Left lung (tissue), 10 donors: ENCODE results near the gene GNAS-AS1. TPM values are rescaled to one million over a fixed set of nuclear protein-coding genes. Genes with fewer than 3 reads are reported as not detected.

Experiments
- ATAC-seq: fragments of 200-7000 bp; cut with Tn5 transposase; one replicate; pipeline ENCODE4 v1.9.1; 2020; ENCODE audit warnings: moderate library complexity
- DNase-seq, 4 donors: peaks; one replicate each; pipeline ENCODE4 v3.0.0-alpha.2; 2013 to 2020
- H3K27ac ChIP-seq, 2 donors: fragments of 200-600 bp; sonication (generic) in 1 of 2; one replicate each; pipeline versions ENCODE4 v1.5.0 to v1.8.0; 2020 to 2021
- H3K27me3 ChIP-seq, 2 donors: fragments of 200-600 bp; sonication (generic) in 1 of 2; one replicate each; pipeline versions ENCODE4 v1.5.0 to v1.8.0; 2020 to 2021
- H3K36me3 ChIP-seq, 2 donors: fragments of 200-600 bp; sonication (generic) in 1 of 2; one replicate each; pipeline versions ENCODE4 v1.5.0 to v1.8.0; 2020 to 2021
- H3K4me1 ChIP-seq, 2 donors: fragments of 200-600 bp; one replicate each; pipeline ENCODE4 v1.8.0; 2021
- H3K4me3 ChIP-seq, 2 donors: fragments of 200-600 bp; sonication (generic) in 1 of 2; one replicate each; pipeline versions ENCODE4 v1.5.0 to v1.8.0; 2020 to 2021; ENCODE audit warnings: mild to moderate bottlenecking in 1 of 2
- H3K9me3 ChIP-seq, 2 donors: fragments of 200-600 bp; sonication (generic) in 1 of 2; one replicate each; pipeline versions ENCODE4 v1.5.0 to v1.8.0; 2020 to 2021
- intact Hi-C, 2 donors: fragments of 100-400 bp; cut with DNase I; formaldehyde crosslinking; loops; one replicate each; pipeline versions ENCODE4 v1.11.2 to v1.14.2; 2022
- polyA plus RNA-seq, 6 donors: library from polyadenylated mRNA; unstranded; fragments of 120-200 nt; gene quantifications; one replicate each; pipeline ENCODE4 v1.2.1, GENCODE V29; 2013; ENCODE audit not compliant: insufficient read length in 6 of 6
- total RNA-seq, 2 donors: library from RNA; stranded (reverse); fragmentation: NEBNext Ultra II Directional; extraction: Animal tissue kit (Norgen Biotek cat#: 25700); gene quantifications; one replicate each; pipeline ENCODE4 v1.2.1, GENCODE V29; 2021
- TF ChIP-seq, protein P1 (sequence below), 2 donors: fragments of 200-600 bp; sonication (generic) in 1 of 2; IDR thresholded peaks; one replicate each; pipeline versions ENCODE4 v1.5.0 to v1.8.0; 2021; ENCODE audit warnings: antibody characterized with exemption in 2 of 2
- donor health status: DM: no; HTN: yes; CAD: no.
- donor health status: DM: no; HTN: no; CAD: no.

Gene GNAS-AS1
- total and polyA plus RNA-seq, 8 donors: 0.15 to 1.5 (median 1.1) TPM

DNA sequence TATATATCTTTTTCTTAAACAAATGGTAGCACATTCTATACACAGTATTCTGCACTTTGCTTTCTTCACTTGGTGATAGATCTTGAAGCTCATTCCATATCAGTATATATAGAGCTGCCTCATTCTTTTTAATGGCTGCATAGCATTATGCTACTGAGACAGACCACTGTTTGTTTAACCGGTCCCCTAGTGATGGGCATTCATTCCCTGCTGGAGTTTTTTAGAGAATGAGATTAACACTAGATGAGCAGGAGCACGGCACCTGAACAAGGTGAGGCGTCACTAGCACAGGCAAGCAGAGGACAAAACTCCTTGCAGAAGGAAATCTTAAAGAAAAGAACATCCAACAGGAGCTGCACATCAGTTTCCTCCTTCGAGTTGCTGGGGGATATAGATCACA, 69.6 kb downstream of the GNAS-AS1 start:
- H3K9me3 ChIP-seq: no peaks in the 10 kb centered on the region
- DNase-seq (no peak), ATAC-seq (no peak)
- no peak overlapping the region for H3K27ac ChIP-seq
- no peaks in the 10 kb centered on the region for H3K36me3 ChIP-seq
- intact Hi-C loops: no loop called here
- H3K27me3 ChIP-seq: peaks cover 0 to 53% of the 10 kb centered on the region in 2 donors
- no peak overlapping the region for H3K4me3 ChIP-seq
- no peaks in the 10 kb centered on the region for H3K4me1 ChIP-seq
- TF ChIP-seq, protein P1, sequence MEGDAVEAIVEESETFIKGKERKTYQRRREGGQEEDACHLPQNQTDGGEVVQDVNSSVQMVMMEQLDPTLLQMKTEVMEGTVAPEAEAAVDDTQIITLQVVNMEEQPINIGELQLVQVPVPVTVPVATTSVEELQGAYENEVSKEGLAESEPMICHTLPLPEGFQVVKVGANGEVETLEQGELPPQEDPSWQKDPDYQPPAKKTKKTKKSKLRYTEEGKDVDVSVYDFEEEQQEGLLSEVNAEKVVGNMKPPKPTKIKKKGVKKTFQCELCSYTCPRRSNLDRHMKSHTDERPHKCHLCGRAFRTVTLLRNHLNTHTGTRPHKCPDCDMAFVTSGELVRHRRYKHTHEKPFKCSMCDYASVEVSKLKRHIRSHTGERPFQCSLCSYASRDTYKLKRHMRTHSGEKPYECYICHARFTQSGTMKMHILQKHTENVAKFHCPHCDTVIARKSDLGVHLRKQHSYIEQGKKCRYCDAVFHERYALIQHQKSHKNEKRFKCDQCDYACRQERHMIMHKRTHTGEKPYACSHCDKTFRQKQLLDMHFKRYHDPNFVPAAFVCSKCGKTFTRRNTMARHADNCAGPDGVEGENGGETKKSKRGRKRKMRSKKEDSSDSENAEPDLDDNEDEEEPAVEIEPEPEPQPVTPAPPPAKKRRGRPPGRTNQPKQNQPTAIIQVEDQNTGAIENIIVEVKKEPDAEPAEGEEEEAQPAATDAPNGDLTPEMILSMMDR (IDR thresholded peaks at IDR 0.05): no peak

DNA sequence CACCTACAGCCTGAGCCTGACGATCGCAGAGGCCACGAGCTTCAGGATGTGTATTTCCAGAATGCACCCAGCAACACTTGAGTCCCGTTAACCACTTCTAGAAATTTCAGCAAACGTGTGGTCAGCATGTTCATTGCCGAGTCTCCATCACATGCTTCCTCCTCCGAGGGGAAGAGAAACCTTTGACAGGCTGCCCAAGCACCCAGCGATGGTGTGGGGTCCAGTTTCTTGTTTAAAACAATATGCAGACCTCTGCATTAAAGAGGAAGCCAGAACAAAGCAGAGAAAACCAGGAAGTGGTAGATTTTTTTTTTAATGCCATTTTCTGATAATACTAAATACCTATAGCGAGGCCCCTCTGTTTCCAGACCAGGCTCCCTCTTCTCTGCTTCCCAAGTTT, 71.9 kb downstream of the GNAS-AS1 start:
- TF ChIP-seq, protein P1 (IDR thresholded peaks at IDR 0.05): no peak
- no peak for ATAC-seq
- intact Hi-C loops: no loop called here

DNA sequence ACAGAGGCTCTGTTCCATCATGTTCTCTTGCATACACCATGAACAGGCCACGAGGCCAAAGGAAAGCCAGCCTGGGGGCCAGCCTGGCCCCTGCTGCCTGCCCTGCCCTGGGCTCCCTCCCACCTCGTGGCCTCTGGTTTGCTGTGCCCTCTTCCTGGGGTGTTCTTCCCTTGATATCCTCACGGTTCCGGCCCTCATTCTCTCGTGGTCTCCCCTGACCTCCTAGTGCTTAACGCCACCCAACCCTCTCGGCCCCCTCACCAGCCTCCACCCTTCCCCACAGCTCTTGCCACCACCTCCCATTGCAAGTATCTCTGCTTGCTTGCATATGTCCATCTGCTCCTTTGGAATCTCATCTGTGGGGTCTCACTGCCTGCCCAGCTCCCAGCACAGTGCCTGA, 73.0 kb downstream of the GNAS-AS1 start:
- peak in 1 of 4 donors; percentile 4 for DNase-seq
- Histone ChIP-seq H3K27ac (no peak overlapping the region), H3K9me3 (no peaks in the 10 kb centered on the region), H3K4me1 (no peaks in the 10 kb centered on the region), H3K4me3 (no peak overlapping the region), H3K36me3 (no peaks in the 10 kb centered on the region), H3K27me3 (peaks cover 0 to 37% of the 10 kb centered on the region in 2 donors)
- TF ChIP-seq, protein P1 (IDR thresholded peaks at IDR 0.05): no peak
- intact Hi-C loops: no loop called here
- no peak for ATAC-seq

More for the DNA sequence above, 71.9 kb downstream of the GNAS-AS1 start:
- Histone ChIP-seq H3K9me3 (no peaks in the 10 kb centered on the region), H3K4me3 (no peak overlapping the region), H3K27me3 (peaks cover 0 to 45% of the 10 kb centered on the region in 2 donors), H3K4me1 (no peaks in the 10 kb centered on the region), H3K36me3 (no peaks in the 10 kb centered on the region), H3K27ac (no peak overlapping the region)
- DNase-seq: no peak

DNA sequence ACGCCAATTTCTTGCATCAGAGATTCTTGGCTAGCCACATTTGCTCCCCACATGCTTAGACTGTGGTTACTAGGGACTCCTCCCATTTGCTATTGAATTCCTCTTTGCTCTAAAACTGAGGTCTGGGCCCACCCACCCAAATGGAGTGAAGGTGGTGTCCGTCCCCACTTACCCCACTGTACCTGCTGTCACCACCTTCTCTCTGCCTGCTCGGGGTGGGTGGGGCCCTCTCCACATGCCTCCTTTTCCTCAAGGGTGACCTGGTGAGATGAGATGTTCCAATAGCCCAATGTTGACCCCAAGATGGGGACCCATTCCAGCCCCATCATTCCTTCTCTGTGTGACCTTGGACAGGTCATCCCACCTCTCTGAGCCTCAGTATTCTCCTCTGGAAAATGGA, 74.6 kb downstream of the GNAS-AS1 start:
- no peak for ATAC-seq
- TF ChIP-seq, protein P1 (IDR thresholded peaks at IDR 0.05): no peak
- no peak overlapping the region for H3K4me3 ChIP-seq
- H3K4me1 ChIP-seq: no peaks in the 10 kb centered on the region
- H3K36me3 ChIP-seq: no peaks in the 10 kb centered on the region
- no peak overlapping the region for H3K27ac ChIP-seq
- peak in 1 of 4 donors; percentile 6 for DNase-seq
- H3K27me3 ChIP-seq: peaks cover 0 to 42% of the 10 kb centered on the region in 2 donors
- no peaks in the 10 kb centered on the region for H3K9me3 ChIP-seq
- intact Hi-C loops: no loop called here

DNA sequence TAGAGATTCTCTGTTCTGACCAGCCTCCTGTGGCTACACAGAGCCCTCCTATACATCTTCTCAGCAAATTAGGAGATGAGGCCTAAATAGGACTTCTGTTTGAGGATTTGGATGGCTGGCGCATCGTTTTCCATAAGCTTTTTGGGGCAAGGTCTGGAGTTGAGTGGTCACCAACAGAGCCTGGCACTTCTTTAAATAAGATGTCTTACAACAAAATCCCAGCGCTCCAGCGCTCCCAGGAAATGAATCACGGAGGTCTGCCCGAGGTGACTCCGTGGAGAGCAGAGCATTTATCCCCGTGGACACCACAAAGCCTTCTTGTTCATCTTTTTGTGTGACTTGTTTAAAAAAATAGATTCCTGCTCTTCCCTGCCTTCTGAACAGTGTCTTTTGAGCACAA, 75.3 kb downstream of the GNAS-AS1 start:
- no peaks in the 10 kb centered on the region for H3K4me1 ChIP-seq
- no peak for ATAC-seq

More for the DNA sequence above, 75.3 kb downstream of the GNAS-AS1 start:
- DNase-seq: peak in 1 of 4 donors; percentile 6
- no peaks in the 10 kb centered on the region for H3K9me3 ChIP-seq
- TF ChIP-seq, protein P1 (IDR thresholded peaks at IDR 0.05): no peak
- no peaks in the 10 kb centered on the region for H3K36me3 ChIP-seq
- intact Hi-C loops: no loop called here
- H3K4me3 ChIP-seq: no peak overlapping the region
- H3K27ac ChIP-seq: no peak overlapping the region
- H3K27me3 ChIP-seq: peaks cover 0 to 40% of the 10 kb centered on the region in 2 donors
